Measurements from ENCODE around the gene MYCN.
"Not testable (repeated sequence)": the region's sequence is repeated elsewhere in the genome, so short reads cannot be mapped to it uniquely, and the experiment has no call there.

The MYCN gene

GRCh38 chr2:15927551-15928218, 12.7 kb upstream of the MYCN start:
- TF ChIP-seq, protein P1, sequence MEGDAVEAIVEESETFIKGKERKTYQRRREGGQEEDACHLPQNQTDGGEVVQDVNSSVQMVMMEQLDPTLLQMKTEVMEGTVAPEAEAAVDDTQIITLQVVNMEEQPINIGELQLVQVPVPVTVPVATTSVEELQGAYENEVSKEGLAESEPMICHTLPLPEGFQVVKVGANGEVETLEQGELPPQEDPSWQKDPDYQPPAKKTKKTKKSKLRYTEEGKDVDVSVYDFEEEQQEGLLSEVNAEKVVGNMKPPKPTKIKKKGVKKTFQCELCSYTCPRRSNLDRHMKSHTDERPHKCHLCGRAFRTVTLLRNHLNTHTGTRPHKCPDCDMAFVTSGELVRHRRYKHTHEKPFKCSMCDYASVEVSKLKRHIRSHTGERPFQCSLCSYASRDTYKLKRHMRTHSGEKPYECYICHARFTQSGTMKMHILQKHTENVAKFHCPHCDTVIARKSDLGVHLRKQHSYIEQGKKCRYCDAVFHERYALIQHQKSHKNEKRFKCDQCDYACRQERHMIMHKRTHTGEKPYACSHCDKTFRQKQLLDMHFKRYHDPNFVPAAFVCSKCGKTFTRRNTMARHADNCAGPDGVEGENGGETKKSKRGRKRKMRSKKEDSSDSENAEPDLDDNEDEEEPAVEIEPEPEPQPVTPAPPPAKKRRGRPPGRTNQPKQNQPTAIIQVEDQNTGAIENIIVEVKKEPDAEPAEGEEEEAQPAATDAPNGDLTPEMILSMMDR (conservative IDR thresholded peaks at IDR 0.05; ENCODE audit: low read depth, low read length), result no peak
- H3K4me3 ChIP-seq (ENCODE audit: low read length), result no peak overlapping the region
- no peak for DNase-seq (ENCODE audit: low read depth)

- not testable (repeated sequence) for H3K4me3 ChIP-seq (ENCODE audit: low read length); DNase-seq (ENCODE audit: low read depth)
Observed at GRCh38 chr2:15929008-15929407, 11.3 kb upstream of the MYCN start.

- H3K4me3 ChIP-seq (ENCODE audit: low read length), result no peak overlapping the region
- TF ChIP-seq, protein P1 (conservative IDR thresholded peaks at IDR 0.05; ENCODE audit: low read depth, low read length), result no peak
- no peak for DNase-seq (ENCODE audit: low read depth)
Observed at GRCh38 chr2:15929861-15930260, 10.5 kb upstream of the MYCN start.

- TF ChIP-seq, protein P1 (conservative IDR thresholded peaks at IDR 0.05; ENCODE audit: low read depth, low read length), result no peak
- no peak overlapping the region for H3K4me3 ChIP-seq (ENCODE audit: low read length)
Observed at GRCh38 chr2:15930589-15931318, 9.6 kb upstream of the MYCN start.

DNA sequence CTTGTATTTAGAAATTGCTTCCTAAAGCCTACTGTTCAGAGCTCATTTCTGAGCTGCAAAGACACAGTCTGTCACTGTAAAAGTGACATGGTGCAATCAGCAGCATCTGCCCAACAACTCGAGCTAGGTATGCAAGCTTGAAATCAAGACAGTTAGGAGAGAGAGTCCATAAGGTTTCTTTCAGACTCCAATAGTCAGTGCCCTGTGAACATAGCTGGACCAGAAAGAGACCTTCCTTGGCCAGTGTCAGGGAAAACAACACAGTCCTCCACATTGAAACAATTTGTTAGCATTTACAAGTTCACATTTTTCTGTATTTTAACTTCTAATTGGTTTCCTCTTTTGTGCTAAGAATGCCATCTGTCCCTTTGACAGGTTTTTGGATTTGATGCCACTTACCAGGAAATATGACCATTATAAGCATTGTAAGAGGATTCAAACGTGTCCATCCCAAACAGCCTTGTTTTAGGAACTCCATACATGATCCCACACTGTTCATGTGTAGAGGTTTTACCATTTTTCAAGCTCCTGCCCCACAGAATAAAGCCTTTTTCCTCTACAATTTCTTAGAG, 8.9 kb upstream of the MYCN start:
- DNase-seq (ENCODE audit: low read depth), result no peak
- no peak overlapping the region for H3K4me3 ChIP-seq (ENCODE audit: low read length)
- TF ChIP-seq, protein P1 (conservative IDR thresholded peaks at IDR 0.05; ENCODE audit: low read depth, low read length), result no peak

More at GRCh38 chr2:15930589-15931318, 9.6 kb upstream of the MYCN start:
- no peak for DNase-seq (ENCODE audit: low read depth)

DNA sequence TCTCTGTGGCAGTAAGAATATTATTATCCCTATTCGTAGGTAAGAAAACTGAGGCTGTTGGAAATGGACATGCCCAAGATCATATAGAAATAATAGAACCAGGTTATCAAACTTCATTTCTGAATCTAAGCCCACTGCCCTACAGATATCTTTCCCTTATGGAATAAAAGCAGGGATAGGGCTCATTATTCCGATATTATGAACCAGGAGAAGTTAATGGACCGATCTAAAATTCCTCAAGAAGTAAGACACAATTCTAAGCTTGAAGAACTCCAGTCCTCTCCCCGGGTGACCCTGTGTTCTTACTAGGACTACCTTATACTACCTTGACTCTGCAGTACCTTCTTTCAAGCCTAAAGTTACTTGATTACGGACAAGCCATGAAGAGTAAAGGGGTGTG, 8.4 kb upstream of the MYCN start:
- no peak for DNase-seq (ENCODE audit: low read depth)
- TF ChIP-seq, protein P1 (conservative IDR thresholded peaks at IDR 0.05; ENCODE audit: low read depth, low read length), result no peak
- no peak overlapping the region for H3K4me3 ChIP-seq (ENCODE audit: low read length)

DNA sequence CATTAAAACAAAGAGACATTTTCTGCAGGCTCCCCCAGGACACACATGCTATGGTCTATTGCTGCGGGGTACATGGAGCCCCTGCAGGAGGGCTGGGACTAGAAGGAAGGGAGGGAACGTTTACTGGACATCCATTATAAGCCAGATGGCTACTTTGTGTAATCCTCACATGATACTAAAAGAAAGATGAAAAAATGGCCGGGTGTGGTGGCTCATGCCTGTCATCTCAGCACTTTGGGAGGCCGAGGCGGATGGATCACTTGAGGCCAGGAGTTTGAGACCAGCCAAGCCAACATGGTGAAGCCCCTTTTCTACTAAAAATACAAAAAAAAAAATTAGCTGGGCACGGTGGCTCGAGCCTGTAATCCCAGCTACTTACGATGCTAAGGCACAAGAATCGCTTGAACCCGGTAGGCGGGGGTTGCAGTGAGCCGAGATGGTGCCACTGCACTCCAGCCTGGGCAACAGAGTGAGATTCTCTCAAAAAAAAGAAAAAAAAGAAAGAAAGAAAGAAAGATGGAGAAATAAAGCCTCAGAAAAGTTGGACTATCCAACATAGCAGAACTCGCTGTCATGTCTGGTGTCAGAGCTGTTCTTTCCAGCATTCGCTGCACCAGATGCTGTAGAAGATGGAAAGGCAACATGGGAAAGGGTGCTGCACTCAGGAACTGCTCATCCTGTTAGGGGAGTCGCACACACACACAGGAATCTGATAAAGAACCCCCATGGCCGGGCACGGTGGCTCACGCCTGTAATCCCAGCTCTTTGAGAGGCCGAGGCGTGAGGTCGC, 7.8 kb upstream of the MYCN start:
- TF ChIP-seq, protein P1 (conservative IDR thresholded peaks at IDR 0.05; ENCODE audit: low read depth, low read length), result no peak
- no peak for DNase-seq (ENCODE audit: low read depth)
- H3K4me3 ChIP-seq (ENCODE audit: low read length), result no peak overlapping the region

All from retinal pigment epithelial cell (primary cell).